ENCODE data around the gene FAT1. TPM values are rescaled to one million over a fixed set of nuclear protein-coding genes. Genes with fewer than 3 reads are reported as not detected.

Gene FAT1
- total and polyA plus RNA-seq, 2 donors (not counting 1 experiment from before 2014, with no cell fraction given), result 0.07 to 0.15 TPM

DNA sequence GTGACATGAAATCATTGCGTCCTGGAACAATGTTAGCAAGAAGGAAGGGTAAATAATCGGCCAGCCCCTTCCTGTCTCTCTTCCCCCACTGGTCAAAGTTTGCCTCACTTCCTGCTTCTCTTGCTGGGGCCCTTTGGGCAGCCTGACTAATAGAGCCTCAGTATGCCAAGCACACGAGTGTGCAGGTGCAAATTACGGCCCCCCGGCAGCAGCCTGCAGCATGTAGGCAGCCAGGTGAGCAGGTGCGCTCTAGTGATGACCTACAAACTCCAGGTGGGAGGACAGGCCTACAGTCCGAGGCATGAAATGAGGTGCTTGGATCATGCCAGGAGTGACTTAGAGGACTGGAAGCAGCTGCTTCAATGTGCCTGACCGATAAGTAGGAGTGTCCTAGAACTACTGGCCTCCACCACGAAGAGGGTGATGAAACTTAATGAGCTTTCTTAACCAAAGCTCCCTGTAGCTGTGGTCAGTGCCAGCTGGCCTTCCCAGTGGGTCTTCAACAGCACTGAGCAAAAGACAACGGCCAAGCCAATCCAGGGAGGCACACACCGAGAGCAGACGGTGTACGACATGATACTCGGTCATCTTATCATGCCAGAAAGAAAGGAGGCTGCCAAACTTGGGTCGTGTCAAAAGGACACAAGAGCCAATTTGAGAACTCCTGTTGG lies 26.1 kb upstream of the FAT1 start:
- Histone ChIP-seq H3K79me2 (ENCODE audit: control insufficient read depth, insufficient read depth, low read length) (no peaks in the 10 kb centered on the region), H2AFZ (ENCODE audit: insufficient read depth, low read depth, low read length, poor library complexity, severe bottlenecking) (no peak overlapping the region), H4K20me1 (ENCODE audit: control insufficient read depth, insufficient read depth, low read length, poor library complexity, severe bottlenecking) (no peaks in the 10 kb centered on the region), H3K27ac (ENCODE audit: low read length in 2 of 2) (no peak overlapping the region), H3K4me2 (replicated peaks; ENCODE audit: low read depth, low read length, poor library complexity, severe bottlenecking) (no peak overlapping the region), H3K9ac (ENCODE audit: low read length) (no peak overlapping the region), H3K27me3 (replicated peaks in 1 of 4; ENCODE audit: control extremely low read depth in 1 of 4, control insufficient read depth in 3 of 4, insufficient read depth in 4 of 4, low read length in 3 of 4) (no peaks in the 10 kb centered on the region), H3K36me3 (replicated peaks in 1 of 2; ENCODE audit: control extremely low read depth in 1 of 2, control insufficient read depth in 1 of 2, extremely low read depth in 1 of 2, insufficient read depth in 2 of 2, low read length in 1 of 2) (no peaks in the 10 kb centered on the region), H3K9me3 (ENCODE audit: control extremely low read depth in 1 of 3, control insufficient read depth in 2 of 3, insufficient read depth in 1 of 3, low read length in 2 of 3) (peaks cover 0 to 9% (median 0%) of the 10 kb centered on the region in 3 donors), H3K4me1 (ENCODE audit: control insufficient read depth in 2 of 2, insufficient read depth in 2 of 2, low read length in 2 of 2) (no peaks in the 10 kb centered on the region), H3K4me3 (ENCODE audit: control extremely low read depth in 1 of 5, extremely low read depth in 1 of 5, insufficient read depth in 1 of 5, low read depth in 2 of 5, low read length in 4 of 5) (no peak overlapping the region)
- no peak overlapping the region for H3K4me3 Mint-ChIP-seq
- H3K4me1 Mint-ChIP-seq, result no peaks in the 10 kb centered on the region
- DNase-seq, result no peak
- no peak for ATAC-seq (ENCODE audit: low read depth)
- intact Hi-C loops (cut with micrococcal nuclease), result no loop called here
- 85% methylated on average over 13 of the region's 15 CpGs for WGBS (ENCODE audit: insufficient coverage)
- H3K9me3 Mint-ChIP-seq (ENCODE audit: insufficient read depth), result no peaks in the 10 kb centered on the region
- no peak overlapping the region for H3K27ac Mint-ChIP-seq
- TF ChIP-seq, protein P1, sequence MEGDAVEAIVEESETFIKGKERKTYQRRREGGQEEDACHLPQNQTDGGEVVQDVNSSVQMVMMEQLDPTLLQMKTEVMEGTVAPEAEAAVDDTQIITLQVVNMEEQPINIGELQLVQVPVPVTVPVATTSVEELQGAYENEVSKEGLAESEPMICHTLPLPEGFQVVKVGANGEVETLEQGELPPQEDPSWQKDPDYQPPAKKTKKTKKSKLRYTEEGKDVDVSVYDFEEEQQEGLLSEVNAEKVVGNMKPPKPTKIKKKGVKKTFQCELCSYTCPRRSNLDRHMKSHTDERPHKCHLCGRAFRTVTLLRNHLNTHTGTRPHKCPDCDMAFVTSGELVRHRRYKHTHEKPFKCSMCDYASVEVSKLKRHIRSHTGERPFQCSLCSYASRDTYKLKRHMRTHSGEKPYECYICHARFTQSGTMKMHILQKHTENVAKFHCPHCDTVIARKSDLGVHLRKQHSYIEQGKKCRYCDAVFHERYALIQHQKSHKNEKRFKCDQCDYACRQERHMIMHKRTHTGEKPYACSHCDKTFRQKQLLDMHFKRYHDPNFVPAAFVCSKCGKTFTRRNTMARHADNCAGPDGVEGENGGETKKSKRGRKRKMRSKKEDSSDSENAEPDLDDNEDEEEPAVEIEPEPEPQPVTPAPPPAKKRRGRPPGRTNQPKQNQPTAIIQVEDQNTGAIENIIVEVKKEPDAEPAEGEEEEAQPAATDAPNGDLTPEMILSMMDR (IDR thresholded peaks at IDR 0.05), result no peak
- no peak for TF ChIP-seq EZH2 (IDR thresholded peaks at IDR 0.05; ENCODE audit: borderline replicate concordance, insufficient read depth, low read depth, low read length, poor library complexity, severe bottlenecking)
- CTCF ChIA-PET, result no interaction called here
- POLR2A ChIA-PET, result no interaction called here
- H3K27me3 Mint-ChIP-seq, result no peaks in the 10 kb centered on the region

DNA sequence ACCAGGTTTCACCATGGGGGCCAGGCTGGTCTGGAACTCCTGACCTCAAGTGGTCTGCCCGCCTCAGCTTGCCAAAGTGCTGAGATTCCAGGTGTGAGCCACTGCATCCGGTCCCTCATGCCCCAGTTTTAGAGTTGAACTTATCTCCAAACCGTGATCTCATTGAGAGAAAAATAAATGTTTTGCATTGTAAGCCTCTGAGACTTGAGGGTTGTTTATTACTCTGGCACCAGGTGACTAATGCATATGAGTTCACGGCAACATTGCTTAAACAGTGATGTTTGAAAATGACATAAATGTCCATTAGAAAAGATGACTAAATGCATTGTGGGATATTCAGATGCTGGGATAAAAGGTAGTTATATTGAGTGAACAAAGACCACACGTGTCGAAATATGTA lies 22.9 kb upstream of the FAT1 start:
- no peaks in the 10 kb centered on the region for H3K36me3 ChIP-seq (replicated peaks in 1 of 2; ENCODE audit: control extremely low read depth in 1 of 2, control insufficient read depth in 1 of 2, extremely low read depth in 1 of 2, insufficient read depth in 2 of 2, low read length in 1 of 2)
- H2AFZ ChIP-seq (ENCODE audit: insufficient read depth, low read depth, low read length, poor library complexity, severe bottlenecking), result no peak overlapping the region
- ChIA-PET CTCF (no interaction called here), POLR2A (no interaction called here)
- no peaks in the 10 kb centered on the region for H4K20me1 ChIP-seq (ENCODE audit: control insufficient read depth, insufficient read depth, low read length, poor library complexity, severe bottlenecking)
- no peaks in the 10 kb centered on the region for H3K4me1 Mint-ChIP-seq
- H3K9me3 Mint-ChIP-seq (ENCODE audit: insufficient read depth), result no peaks in the 10 kb centered on the region
- intact Hi-C loops (cut with micrococcal nuclease), result no loop called here
- H3K79me2 ChIP-seq (ENCODE audit: control insufficient read depth, insufficient read depth, low read length), result no peaks in the 10 kb centered on the region
- no peak overlapping the region for H3K4me3 Mint-ChIP-seq
- ATAC-seq (ENCODE audit: low read depth) (no peak), DNase-seq (no peak)
- no peaks in the 10 kb centered on the region for H3K27me3 Mint-ChIP-seq
- H3K4me2 ChIP-seq (replicated peaks; ENCODE audit: low read depth, low read length, poor library complexity, severe bottlenecking), result no peak overlapping the region
- no peak for TF ChIP-seq EZH2 (IDR thresholded peaks at IDR 0.05; ENCODE audit: borderline replicate concordance, insufficient read depth, low read depth, low read length, poor library complexity, severe bottlenecking)
- TF ChIP-seq, protein P1 (IDR thresholded peaks at IDR 0.05), result no peak
- WGBS (ENCODE audit: insufficient coverage), result 93% methylated on average over 4 of the region's 6 CpGs
- peaks cover 0 to 9% (median 0%) of the 10 kb centered on the region in 3 donors for H3K9me3 ChIP-seq (ENCODE audit: control extremely low read depth in 1 of 3, control insufficient read depth in 2 of 3, insufficient read depth in 1 of 3, low read length in 2 of 3)
- no peak overlapping the region for H3K27ac ChIP-seq (ENCODE audit: low read length in 2 of 2)
- H3K4me3 ChIP-seq (ENCODE audit: control extremely low read depth in 1 of 5, extremely low read depth in 1 of 5, insufficient read depth in 1 of 5, low read depth in 2 of 5, low read length in 4 of 5), result no peak overlapping the region
- no peak overlapping the region for H3K9ac ChIP-seq (ENCODE audit: low read length)
- no peaks in the 10 kb centered on the region for H3K4me1 ChIP-seq (ENCODE audit: control insufficient read depth in 2 of 2, insufficient read depth in 2 of 2, low read length in 2 of 2)
- no peak overlapping the region for H3K27ac Mint-ChIP-seq
- H3K27me3 ChIP-seq (replicated peaks in 1 of 4; ENCODE audit: control extremely low read depth in 1 of 4, control insufficient read depth in 3 of 4, insufficient read depth in 4 of 4, low read length in 3 of 4), result no peaks in the 10 kb centered on the region
